Raji (cell line): ENCODE measurements around the gene DRGX.

Experiments
- POLR2A ChIP-seq: IDR thresholded peaks from 2 replicates; pipeline ENCODE4 v1.6.1; 2011; ENCODE audit warnings: low read depth, low read length, control low read depth; ENCODE audit not compliant: insufficient read depth

Gene DRGX

DNA sequence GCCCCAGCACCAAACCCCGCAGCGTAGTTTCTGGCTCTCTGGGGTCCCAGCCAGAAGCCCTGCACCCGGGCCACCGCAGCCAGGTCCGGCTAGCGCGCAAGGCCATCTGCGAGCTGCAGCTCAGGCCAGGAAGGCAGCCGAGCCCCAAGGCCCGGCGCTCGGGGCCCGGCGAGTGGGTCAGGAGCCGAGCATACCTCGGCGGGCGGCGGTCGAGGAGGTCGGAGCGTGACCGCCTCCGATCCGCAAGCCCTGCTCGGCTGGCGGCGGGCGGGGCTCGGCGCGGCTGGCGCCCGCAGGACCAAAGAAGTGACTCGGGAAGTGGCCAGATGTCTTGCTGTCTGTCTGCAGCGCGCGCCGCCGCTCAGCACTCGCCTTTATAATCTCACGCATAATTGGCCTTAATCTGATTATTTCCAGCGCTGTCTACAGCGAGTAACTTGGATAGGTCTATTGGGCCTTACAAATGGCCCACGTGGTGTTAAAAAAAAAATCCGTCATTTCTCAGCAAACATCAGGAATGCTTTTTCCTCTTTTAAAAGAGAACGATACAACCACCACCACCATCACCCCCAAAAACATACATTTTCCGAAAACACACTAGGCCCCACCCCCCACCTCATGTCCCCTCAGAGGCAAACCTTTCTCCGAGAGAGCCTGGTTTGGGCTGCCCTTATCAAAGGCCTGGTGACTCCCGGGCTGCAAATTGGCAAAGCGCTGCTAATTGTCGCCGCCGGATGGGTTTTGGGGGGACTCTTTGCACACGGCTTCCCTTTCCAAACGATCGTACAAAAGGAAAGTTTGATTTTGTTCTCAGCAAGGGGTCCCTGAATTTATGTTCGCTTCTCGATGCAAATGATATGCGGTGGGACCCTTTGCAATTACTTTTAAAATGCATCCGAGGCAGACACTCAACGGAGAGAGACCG, at the start of gene DRGX:
Gene DRGX (minus strand): TSS at position 349 of the 925 bp plus-strand sequence. CDS start 649 bp downstream, outside the sequence.
- TF ChIP-seq POLR2A, result no peak

DNA sequence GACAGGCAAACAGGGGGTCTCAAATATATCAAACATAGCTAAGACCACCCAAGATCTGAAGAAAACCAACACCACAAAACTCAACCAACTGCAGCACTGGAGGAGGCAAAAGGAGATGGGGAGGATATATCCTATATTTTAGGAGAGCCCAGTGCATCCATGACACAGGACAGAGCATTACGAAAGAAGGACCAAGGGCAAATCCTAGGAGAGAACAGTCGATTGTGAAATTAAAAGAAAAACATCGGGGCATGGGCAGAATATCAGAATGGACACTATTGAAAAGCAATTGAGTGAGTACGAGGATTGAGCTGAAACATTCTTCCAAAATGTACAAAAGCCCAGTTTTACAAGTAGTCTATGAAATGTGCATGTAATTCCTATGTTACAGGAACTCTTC, 48.5 kb upstream of the DRGX start:
- TF ChIP-seq POLR2A, result no peak

DNA sequence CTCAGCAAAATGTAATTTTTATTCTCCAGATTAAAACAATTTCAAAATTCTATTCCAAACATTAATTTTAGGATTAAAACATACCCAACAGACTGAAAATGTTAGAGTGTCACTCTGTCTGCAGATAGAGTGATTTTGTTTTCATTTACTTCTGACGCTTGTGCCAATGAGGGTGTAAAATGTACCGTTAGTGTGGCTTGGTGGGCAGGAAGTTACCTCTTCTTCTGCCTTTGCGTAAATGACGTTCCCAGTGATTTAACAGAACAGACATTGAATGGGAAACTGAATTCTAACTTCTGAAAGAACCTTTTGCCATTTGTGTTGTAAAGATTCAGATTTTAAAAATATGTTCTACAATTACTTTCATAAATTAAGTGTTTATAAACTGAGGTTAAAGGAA, 47.0 kb upstream of the DRGX start:
- no peak for TF ChIP-seq POLR2A

GRCh38 chr10:49441488-49442476, 45.9 kb upstream of the DRGX start:
- no peak for TF ChIP-seq POLR2A

DNA sequence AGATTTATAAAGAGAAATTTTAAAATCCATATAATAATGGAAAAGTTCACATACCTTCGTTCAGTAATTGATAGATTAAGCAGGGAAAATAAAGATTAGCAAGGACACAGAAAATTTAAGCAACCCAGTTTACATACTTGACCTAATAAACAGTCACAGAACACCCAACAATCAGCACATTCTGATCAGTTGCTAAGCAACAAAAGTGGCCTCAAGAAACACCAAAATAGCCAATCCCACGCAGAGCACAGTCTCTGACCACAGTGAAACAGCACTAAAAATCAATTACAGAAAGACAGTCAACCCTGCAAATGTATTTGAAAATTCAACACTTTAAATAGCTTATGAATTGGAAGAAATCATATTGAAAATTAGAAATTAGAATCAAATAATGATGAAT, 39.3 kb upstream of the DRGX start:
- TF ChIP-seq POLR2A, result no peak

DNA sequence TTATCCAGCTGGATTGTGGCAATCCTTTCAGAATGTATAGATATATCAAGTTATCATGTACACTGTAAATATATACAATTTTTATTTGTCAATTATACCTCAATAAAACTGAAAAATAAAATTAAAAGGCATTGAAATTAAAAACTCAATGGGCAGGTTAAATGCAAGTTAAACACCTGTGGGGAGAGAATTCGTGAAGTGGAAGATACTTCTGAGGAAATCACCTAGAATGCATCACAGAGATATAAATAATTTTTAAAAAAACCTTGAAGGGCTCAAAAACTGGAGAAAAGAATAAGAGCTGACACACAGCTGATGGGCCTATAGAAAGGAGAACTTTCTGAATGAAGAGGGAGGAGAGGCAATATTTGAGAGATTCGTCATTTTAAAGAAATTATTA, 37.2 kb upstream of the DRGX start:
- TF ChIP-seq POLR2A, result no peak

DNA sequence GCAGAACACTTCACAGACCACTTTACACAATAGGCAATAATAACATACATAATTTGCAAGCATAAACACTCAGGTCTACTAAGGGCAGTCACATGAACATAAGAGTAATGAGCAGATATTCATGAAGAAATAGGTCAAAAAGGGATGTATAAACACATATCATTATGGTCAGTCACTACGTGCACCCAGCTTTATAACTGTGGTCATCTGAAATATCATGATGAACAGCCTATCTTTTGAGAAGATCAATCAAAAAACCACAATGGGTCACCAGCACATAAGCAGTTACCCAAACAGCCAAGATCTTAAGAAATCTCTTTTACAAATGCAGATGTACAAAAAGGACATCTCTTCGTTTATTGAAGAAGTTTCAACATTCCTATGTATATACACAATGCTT, 35.5 kb upstream of the DRGX start:
- TF ChIP-seq POLR2A, result no peak

GRCh38 chr10:49429458-49429857, 33.6 kb upstream of the DRGX start:
- TF ChIP-seq POLR2A, result no peak

- TF ChIP-seq POLR2A, result no peak
These were observed 30.8 kb upstream of the DRGX start for GRCh38 chr10:49426490-49427360.

- TF ChIP-seq POLR2A, result no peak
These were observed 23.1 kb upstream of the DRGX start for GRCh38 chr10:49419005-49419404.

GRCh38 chr10:49418328-49418727, 22.4 kb upstream of the DRGX start:
- no peak for TF ChIP-seq POLR2A

- no peak for TF ChIP-seq POLR2A
These were observed 22.1 kb upstream of the DRGX start for GRCh38 chr10:49418053-49418326.

- no peak for TF ChIP-seq POLR2A
These were observed 21.6 kb upstream of the DRGX start for GRCh38 chr10:49417311-49418052.

DNA sequence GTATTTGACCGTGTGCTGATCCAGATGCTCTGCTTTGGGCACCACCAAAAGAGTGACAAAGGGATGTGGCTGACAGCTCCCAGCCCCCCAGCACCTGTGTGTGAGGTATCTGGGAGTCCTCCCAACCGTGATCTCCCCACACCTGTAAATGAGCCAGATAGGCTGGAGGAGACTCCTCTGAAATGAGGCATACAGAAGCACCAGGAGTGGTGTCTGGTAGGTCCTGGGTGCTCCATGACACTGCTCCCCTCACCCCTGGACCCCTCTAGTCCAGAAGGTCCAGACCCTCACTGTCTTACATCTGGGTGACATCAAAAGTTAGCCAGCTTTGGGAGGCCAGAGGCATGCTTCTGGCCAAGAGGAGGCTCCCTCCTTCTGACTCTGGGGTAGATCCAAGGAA, 20.0 kb upstream of the DRGX start:
- TF ChIP-seq POLR2A, result no peak
